Measurements from ENCODE around the gene CX3CR1.

CX3CR1 gene

GRCh38 chr3:39292961-39293360, 13.1 kb upstream of the CX3CR1 start:
- DNase-seq (ENCODE audit: low read depth in 4 of 4, low spot score in 1 of 4), result no peak

GRCh38 chr3:39291903-39292329, 12.1 kb upstream of the CX3CR1 start:
- DNase-seq (ENCODE audit: low read depth in 4 of 4, low spot score in 1 of 4), result peak; percentile 44 to 65 (median 58)

- no peak for DNase-seq (ENCODE audit: low read depth in 4 of 4, low spot score in 1 of 4)
Observed at GRCh38 chr3:39290255-39290654, 10.4 kb upstream of the CX3CR1 start.

- DNase-seq (ENCODE audit: low read depth in 4 of 4, low spot score in 1 of 4), result no peak
Observed at GRCh38 chr3:39289107-39289506, 9.3 kb upstream of the CX3CR1 start.

- peak; percentile 49 to 76 (median 67) for DNase-seq (ENCODE audit: low read depth in 4 of 4, low spot score in 1 of 4)
Observed at GRCh38 chr3:39288300-39288808, 8.5 kb upstream of the CX3CR1 start.

GRCh38 chr3:39287216-39288164, 7.7 kb upstream of the CX3CR1 start:
- no peak for DNase-seq (ENCODE audit: low read depth in 4 of 4, low spot score in 1 of 4)

GRCh38 chr3:39286771-39287170, 6.9 kb upstream of the CX3CR1 start:
- no peak for DNase-seq (ENCODE audit: low read depth in 4 of 4, low spot score in 1 of 4)

- no peak for DNase-seq (ENCODE audit: low read depth in 4 of 4, low spot score in 1 of 4)
Observed at GRCh38 chr3:39285332-39285731, 5.5 kb upstream of the CX3CR1 start.

- no peak for DNase-seq (ENCODE audit: low read depth in 4 of 4, low spot score in 1 of 4)
Observed at GRCh38 chr3:39284457-39284881, 4.6 kb upstream of the CX3CR1 start.

- no peak for DNase-seq (ENCODE audit: low read depth in 4 of 4, low spot score in 1 of 4)
Observed at GRCh38 chr3:39282057-39282456, 2.2 kb upstream of the CX3CR1 start.

- no peak for DNase-seq (ENCODE audit: low read depth in 4 of 4, low spot score in 1 of 4)
Observed at GRCh38 chr3:39281533-39281932, 1.7 kb upstream of the CX3CR1 start.

GRCh38 chr3:39280571-39280970, 735 bp upstream of the CX3CR1 start:
- DNase-seq (ENCODE audit: low read depth in 4 of 4, low spot score in 1 of 4), result no peak

- DNase-seq (ENCODE audit: low read depth in 4 of 4, low spot score in 1 of 4), result no peak
Observed at GRCh38 chr3:39278616-39278935, 1.3 kb downstream of the CX3CR1 start.

GRCh38 chr3:39277893-39278615, 1.8 kb downstream of the CX3CR1 start:
- no peak for DNase-seq (ENCODE audit: low read depth in 4 of 4, low spot score in 1 of 4)

GRCh38 chr3:39276746-39277145, 3.1 kb downstream of the CX3CR1 start:
- DNase-seq (ENCODE audit: low read depth in 4 of 4, low spot score in 1 of 4), result no peak

GRCh38 chr3:39275963-39276593, 3.8 kb downstream of the CX3CR1 start:
- DNase-seq (ENCODE audit: low read depth in 4 of 4, low spot score in 1 of 4), result no peak

- no peak for DNase-seq (ENCODE audit: low read depth in 4 of 4, low spot score in 1 of 4)
Observed at GRCh38 chr3:39275052-39275451, 4.8 kb downstream of the CX3CR1 start.

GRCh38 chr3:39273119-39273518, 6.7 kb downstream of the CX3CR1 start:
- no peak for DNase-seq (ENCODE audit: low read depth in 4 of 4, low spot score in 1 of 4)

- DNase-seq (ENCODE audit: low read depth in 4 of 4, low spot score in 1 of 4), result no peak
Observed at GRCh38 chr3:39272191-39272590, 7.6 kb downstream of the CX3CR1 start.

- no peak for DNase-seq (ENCODE audit: low read depth in 4 of 4, low spot score in 1 of 4)
Observed at GRCh38 chr3:39271363-39271914, 8.4 kb downstream of the CX3CR1 start.

- DNase-seq (ENCODE audit: low read depth in 4 of 4, low spot score in 1 of 4), result no peak
Observed at GRCh38 chr3:39269528-39269927, 10.3 kb downstream of the CX3CR1 start.

Measured in stimulated activated CD4-positive, alpha-beta T cell treated with anti-CD3 and anti-CD28 coated beads, Interleukin-1b, Interleukin-23, amount 100 ng/mL, for 24 hours (primary cell).